Stimulated activated naive CD4-positive, alpha-beta T cell treated with Interleukin-2 at 50 U/mL for 16 hours (primary cell): ENCODE data around the gene KIF4A.
A peak's percentile ranks its signal among the peaks of the same experiment; 100 is the strongest.
"Not testable (repeated sequence)": the region's sequence is repeated elsewhere in the genome, so short reads cannot be mapped to it uniquely, and the experiment has no call there.

Experiments
- DNase-seq: peaks from one replicate; lab custom pipeline; 2025; lab: John Stamatoyannopoulos, UW

KIF4A gene

GRCh38 chrX:70289793-70290770 lies at the start of gene KIF4A, which contains the start of gene PDZD11:
TSS of gene KIF4A (plus strand) at chrX:70290104. CDS start at chrX:70290459, 355 bp downstream.
TSS of gene PDZD11 (minus strand) at chrX:70289927. CDS start at chrX:70289341, 586 bp downstream.
- peak; percentile 72 for DNase-seq

- DNase-seq, result no peak
Observed at GRCh38 chrX:70240751-70241150, 49.2 kb upstream of the KIF4A start.

- no peak for DNase-seq
Observed at GRCh38 chrX:70241501-70241900, 48.4 kb upstream of the KIF4A start.

GRCh38 chrX:70243601-70244000 lies 46.3 kb upstream of the KIF4A start:
- not testable (repeated sequence) for DNase-seq

- no peak for DNase-seq
Observed at GRCh38 chrX:70244881-70245280, 45.0 kb upstream of the KIF4A start.

- no peak for DNase-seq
Observed at GRCh38 chrX:70247252-70247651, 42.7 kb upstream of the KIF4A start.

GRCh38 chrX:70252491-70252890 lies 37.4 kb upstream of the KIF4A start:
- no peak for DNase-seq

GRCh38 chrX:70253377-70254062 lies 36.4 kb upstream of the KIF4A start:
- DNase-seq, result no peak

GRCh38 chrX:70254063-70254400 lies 35.9 kb upstream of the KIF4A start:
- no peak for DNase-seq

- DNase-seq, result no peak
Observed at GRCh38 chrX:70254909-70255308, 35.0 kb upstream of the KIF4A start.

- DNase-seq, result no peak
Observed at GRCh38 chrX:70255452-70255851, 34.5 kb upstream of the KIF4A start.

GRCh38 chrX:70257423-70258288 lies 32.2 kb upstream of the KIF4A start:
- DNase-seq, result no peak

- DNase-seq, result no peak
Observed at GRCh38 chrX:70260104-70260503, 29.8 kb upstream of the KIF4A start, which contains the start of gene P2RY4. TSS of gene P2RY4 (minus strand) at chrX:70260204. CDS start at chrX:70259624, 580 bp downstream.

GRCh38 chrX:70262952-70263567 lies 26.8 kb upstream of the KIF4A start:
- no peak for DNase-seq

GRCh38 chrX:70264784-70265183 lies 25.1 kb upstream of the KIF4A start:
- DNase-seq, result no peak

- no peak for DNase-seq
Observed at GRCh38 chrX:70268034-70268433, 21.9 kb upstream of the KIF4A start, which contains the start of gene ARR3. TSS of gene ARR3 (plus strand) at chrX:70268334. CDS start at chrX:70269386, 1,052 bp downstream.

- DNase-seq, result not testable (repeated sequence)
Observed at GRCh38 chrX:70274029-70274428, 15.9 kb upstream of the KIF4A start.

GRCh38 chrX:70279081-70279480 lies 10.8 kb upstream of the KIF4A start:
- no peak for DNase-seq

- no peak for DNase-seq
Observed at GRCh38 chrX:70280573-70280972, 9.3 kb upstream of the KIF4A start.

- DNase-seq, result no peak
Observed at GRCh38 chrX:70281951-70282350, 8.0 kb upstream of the KIF4A start, which contains the start of gene RAB41. TSS of gene RAB41 (plus strand) at chrX:70282172. CDS start at chrX:70282218, 46 bp downstream.

GRCh38 chrX:70289168-70289792 lies 624 bp upstream of the KIF4A start:
- no peak for DNase-seq
